Ectodermal cell (in vitro differentiated cells): ENCODE data around the gene MEPCE.
"Not testable (repeated sequence)": the region's sequence is repeated elsewhere in the genome, so short reads cannot be mapped to it uniquely, and the experiment has no call there.

Experiments
- H3K27ac ChIP-seq: 2 replicates; pipeline ENCODE4 v1.7.0; 2013; ENCODE audit warnings: mild to moderate bottlenecking, low read depth, low read length; ENCODE audit not compliant: insufficient read depth, poor library complexity, severe bottlenecking
- H3K27me3 ChIP-seq: 2 replicates; pipeline ENCODE4 v1.7.0; 2013; ENCODE audit warnings: mild to moderate bottlenecking, low read length; ENCODE audit not compliant: insufficient read depth, control insufficient read depth, poor library complexity, severe bottlenecking
- H3K36me3 ChIP-seq: one replicate; pipeline ENCODE4 v1.7.0; 2013; ENCODE audit warnings: low read length; ENCODE audit not compliant: control insufficient read depth, insufficient read depth
- H3K4me1 ChIP-seq: one replicate; pipeline ENCODE4 v1.7.0; 2013; ENCODE audit warnings: low read length; ENCODE audit not compliant: control insufficient read depth, insufficient read depth
- H3K4me3 ChIP-seq: 2 replicates; pipeline ENCODE4 v1.7.0; 2013; ENCODE audit warnings: low read depth, low read length, control low read depth; ENCODE audit not compliant: insufficient read depth
- H3K9me3 ChIP-seq: 2 replicates; pipeline ENCODE4 v1.7.0; 2013; ENCODE audit warnings: mild to moderate bottlenecking, low read length, moderate library complexity; ENCODE audit not compliant: control insufficient read depth
- WGBS, 2 experiments: methylation state at CpG; one replicate each; pipeline ENCODE4 v1.1.7; 2013; ENCODE audit warnings: missing lambda C conversion rate in 2 of 2; 5-methylcytosine and 5-hydroxymethylcytosine counted together

Gene MEPCE

DNA sequence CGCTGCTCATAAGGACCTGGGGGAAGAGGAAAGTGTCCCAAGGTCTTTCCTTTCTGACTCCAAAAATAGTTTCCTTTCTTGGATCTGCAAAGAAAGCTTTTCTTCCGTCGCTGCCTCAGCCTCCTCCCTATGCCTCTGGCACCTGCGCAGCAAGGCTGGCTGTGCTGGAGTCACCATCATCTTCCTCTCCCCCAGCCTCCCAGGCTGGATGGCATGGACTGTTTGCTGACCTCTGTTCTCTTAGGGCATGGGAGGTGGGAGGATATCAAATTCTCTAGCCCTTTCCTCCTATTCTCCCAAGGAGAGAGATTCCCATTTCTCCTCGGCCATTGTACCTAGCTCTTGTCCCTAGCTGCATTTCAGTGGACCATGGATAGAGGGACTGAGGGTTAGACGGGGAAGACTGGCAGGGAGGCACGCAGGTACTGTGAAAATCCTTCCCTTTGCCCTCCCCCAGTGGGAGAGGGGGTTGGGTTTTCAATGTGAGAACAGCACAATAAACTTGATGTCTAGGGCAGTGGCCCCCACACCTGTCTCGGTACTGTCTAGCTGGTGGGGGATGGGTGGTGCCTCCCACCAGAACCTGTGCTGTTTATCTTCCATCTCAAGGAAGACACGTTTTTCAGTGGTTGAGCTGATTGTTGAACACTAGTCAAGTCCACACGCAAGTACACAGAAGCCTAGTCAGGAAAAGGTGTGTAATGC is 4.1 kb downstream of the MEPCE start:
- H3K27me3 ChIP-seq = no peaks in the 10 kb centered on the region
- peaks cover 21% of the 10 kb centered on the region for H3K36me3 ChIP-seq
- H3K4me1 ChIP-seq = peaks cover 21% of the 10 kb centered on the region
- WGBS, 2 experiments = 91 to 93% methylated on average over 10 of the region's 10 CpGs
- H3K27ac ChIP-seq = no peak overlapping the region
- H3K4me3 ChIP-seq = no peak overlapping the region
- H3K9me3 ChIP-seq = no peaks in the 10 kb centered on the region

GRCh38 chr7:100434297-100435144 is 4.9 kb downstream of the MEPCE start:
- peaks cover 21% of the 10 kb centered on the region for H3K36me3 ChIP-seq
- WGBS, 2 experiments = 87 to 90% methylated on average over 22 of the region's 22 CpGs
- peak overlapping the region; percentile 79 for H3K4me3 ChIP-seq
- no peak overlapping the region for H3K27ac ChIP-seq
- no peaks in the 10 kb centered on the region for H3K27me3 ChIP-seq
- no peaks in the 10 kb centered on the region for H3K9me3 ChIP-seq
- H3K4me1 ChIP-seq = peaks cover 21% of the 10 kb centered on the region

- Histone ChIP-seq H3K9me3 (no peaks in the 10 kb centered on the region), H3K4me3 (peak overlapping the region; percentile 79), H3K36me3 (peaks cover 21% of the 10 kb centered on the region), H3K27me3 (no peaks in the 10 kb centered on the region), H3K4me1 (peaks cover 19% of the 10 kb centered on the region), H3K27ac (peak overlapping the region; percentile 80)
- 2 to 3% methylated on average over 81 of the region's 81 CpGs for WGBS, 2 experiments
Observed at GRCh38 chr7:100435401-100436304, 6.0 kb downstream of the MEPCE start.

DNA sequence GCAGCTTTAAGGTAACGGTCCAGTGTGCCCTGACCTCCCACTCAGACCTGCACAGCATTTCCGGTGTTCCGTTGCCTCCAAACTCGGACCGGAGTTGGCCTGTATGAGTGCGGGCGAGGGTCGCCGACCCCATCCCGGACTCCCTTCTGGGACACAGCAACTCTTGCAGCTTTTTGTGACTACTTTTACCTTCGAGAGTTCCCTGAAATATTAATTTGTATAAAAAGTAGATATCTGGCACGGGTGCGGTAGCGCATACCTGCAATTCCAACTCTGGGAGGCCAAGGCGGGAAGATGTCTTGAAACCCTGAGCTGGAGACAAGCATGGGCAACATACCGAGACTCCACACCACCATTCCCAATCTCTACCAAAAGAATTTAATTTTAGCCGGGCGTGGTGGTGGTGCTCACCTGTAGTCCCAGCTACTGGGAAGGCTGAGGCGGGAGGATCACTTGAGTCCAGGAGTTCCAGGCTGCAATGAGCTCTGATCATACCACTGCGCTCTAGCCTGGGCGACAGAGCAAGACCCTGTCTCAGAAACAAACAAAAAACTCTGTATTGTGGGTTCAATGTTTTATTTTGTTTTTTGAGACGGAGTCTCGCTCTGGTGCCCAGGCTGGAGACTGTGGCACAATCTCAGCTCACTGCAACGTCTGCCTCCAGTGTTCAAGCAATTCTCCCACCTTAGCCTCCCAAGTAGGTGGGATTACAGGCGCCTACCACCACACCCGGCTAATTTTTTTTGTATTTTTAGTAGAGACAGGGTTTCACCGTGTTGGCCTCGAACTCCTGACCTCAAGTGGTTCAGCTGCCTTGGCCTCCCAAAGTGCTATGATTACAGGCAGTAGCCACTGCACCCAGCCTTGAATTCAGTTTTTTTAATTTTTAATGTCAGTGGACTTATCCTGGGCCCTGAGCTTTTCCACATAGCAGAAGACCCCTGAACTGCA is 7.8 kb downstream of the MEPCE start:
- H3K4me1 ChIP-seq = peaks cover 2% of the 10 kb centered on the region
- 96 to 97% methylated on average over 28 of the region's 28 CpGs for WGBS, 2 experiments
- no peaks in the 10 kb centered on the region for H3K27me3 ChIP-seq
- no peaks in the 10 kb centered on the region for H3K9me3 ChIP-seq
- no peak overlapping the region for H3K4me3 ChIP-seq
- peaks cover 18% of the 10 kb centered on the region for H3K36me3 ChIP-seq
- H3K27ac ChIP-seq = no peak overlapping the region

DNA sequence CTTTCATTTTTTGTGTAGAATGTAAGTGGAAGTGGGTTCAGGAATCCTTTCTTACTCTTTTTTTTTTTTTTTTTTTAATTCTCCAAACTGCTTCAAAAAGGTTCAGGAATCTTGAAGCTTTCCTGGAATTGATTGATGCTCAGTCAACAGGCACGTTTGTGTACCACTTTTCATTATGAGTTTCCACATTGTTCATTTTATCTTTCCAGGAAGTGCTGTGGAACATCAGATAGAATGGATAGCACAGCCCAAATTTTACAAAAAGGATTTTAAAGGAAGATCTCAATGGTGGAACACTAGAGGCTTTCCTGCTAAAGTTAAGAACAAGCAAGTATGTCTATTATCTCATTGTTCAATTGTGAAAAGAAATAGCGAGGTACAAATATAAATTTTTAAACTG is 8.5 kb downstream of the MEPCE start:
- Histone ChIP-seq H3K9me3 (no peaks in the 10 kb centered on the region), H3K27me3 (no peaks in the 10 kb centered on the region), H3K36me3 (peaks cover 11% of the 10 kb centered on the region), H3K4me1 (no peaks in the 10 kb centered on the region), H3K27ac (no peak overlapping the region), H3K4me3 (no peak overlapping the region)
- WGBS, 2 experiments = 92 to 94% methylated on average over 1 to 2 of the region's 2 CpGs

DNA sequence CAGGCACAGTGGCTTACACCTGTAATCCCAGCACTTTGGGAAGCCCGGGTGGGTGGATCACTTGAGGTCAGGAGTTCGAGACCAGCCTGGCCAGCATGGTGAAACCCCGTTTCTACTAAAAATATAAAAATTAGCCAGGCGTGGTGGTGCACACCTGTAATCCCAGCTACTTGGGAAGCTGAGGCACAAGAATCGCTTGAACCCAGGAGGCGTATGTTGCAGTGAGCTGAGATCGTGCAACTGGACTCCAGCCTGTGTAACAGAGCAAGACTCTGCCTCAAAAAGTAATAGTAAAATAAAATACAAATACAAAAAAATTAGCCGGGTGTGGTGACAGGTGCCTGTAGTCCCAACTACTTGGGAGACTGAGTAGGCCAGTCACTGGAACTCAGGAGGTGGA is 9.1 kb downstream of the MEPCE start:
- H3K27me3 ChIP-seq, H3K4me1 ChIP-seq, H3K36me3 ChIP-seq, H3K9me3 ChIP-seq, H3K4me3 ChIP-seq, H3K27ac ChIP-seq: not testable (repeated sequence)
- WGBS, 2 experiments = 91 to 96% methylated on average over 8 of the region's 8 CpGs

DNA sequence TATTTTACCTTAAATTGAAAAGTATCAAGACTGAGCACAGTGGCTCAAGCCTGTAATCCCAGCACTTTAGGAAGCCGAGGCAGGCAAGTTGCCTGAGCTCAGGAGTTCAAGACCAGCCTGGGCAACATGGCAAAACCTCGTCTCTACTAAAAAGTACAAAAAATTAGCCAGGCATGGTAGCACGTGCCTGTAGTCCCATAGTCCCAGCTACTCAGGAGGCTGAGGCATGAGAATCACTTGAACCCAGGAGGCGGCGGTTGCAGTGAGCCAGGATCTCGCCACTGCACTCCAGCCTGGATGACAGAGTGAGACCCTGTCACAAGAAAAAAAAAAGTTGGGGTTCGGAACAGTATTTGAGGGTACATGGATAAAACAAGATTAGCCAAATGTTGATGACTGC is 9.6 kb downstream of the MEPCE start:
- H3K36me3 ChIP-seq, H3K4me1 ChIP-seq, H3K4me3 ChIP-seq, H3K9me3 ChIP-seq, H3K27me3 ChIP-seq, H3K27ac ChIP-seq: not testable (repeated sequence)
- whole genome bisulfite sequencing, 2 experiments = 91 to 95% methylated on average over 7 of the region's 7 CpGs

DNA sequence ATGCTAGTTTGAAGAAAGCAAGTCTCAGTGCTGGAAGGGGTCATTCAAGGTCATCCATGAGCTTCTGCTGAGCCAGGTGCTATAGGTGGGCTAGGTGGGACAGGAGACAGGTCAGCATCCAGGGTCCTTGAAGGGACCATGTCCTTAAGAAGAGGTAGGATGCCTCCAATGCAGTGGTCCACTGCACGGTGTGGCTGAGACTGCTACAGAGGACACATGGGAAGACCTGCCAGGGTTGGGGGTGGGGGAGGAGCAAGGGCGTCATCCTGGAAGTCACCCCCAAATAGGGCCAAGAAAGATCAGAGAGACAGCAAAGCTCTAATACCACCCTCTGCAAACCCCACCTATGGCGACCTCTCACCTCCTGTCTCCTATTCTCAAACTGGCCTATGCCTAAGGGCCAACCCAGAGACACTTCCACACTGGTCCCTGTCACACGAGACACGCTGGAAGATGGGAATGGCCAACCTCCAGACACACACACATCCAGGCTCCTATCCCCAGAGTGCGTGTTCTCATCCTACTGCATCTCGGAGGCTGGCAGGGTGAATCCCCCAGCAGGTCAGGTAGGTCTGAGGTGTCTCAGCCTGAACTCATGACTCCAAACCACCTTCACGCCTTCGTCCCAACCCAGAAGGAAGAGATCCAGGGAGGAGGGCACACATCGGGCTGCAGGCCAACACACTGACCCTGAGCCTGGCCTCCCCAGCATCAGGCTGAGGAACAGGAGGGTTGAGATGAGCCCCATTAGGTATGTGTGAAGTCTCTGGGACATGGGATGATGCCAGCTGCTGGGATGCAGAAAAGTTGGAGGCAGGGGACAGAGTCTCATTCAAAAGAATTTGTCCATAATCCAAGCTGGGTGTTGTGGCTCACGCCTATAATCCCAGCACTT is 12.3 kb downstream of the MEPCE start:
- Histone ChIP-seq H3K9me3 (no peaks in the 10 kb centered on the region), H3K27ac (no peak overlapping the region), H3K36me3 (no peaks in the 10 kb centered on the region), H3K4me1 (peaks cover 3% of the 10 kb centered on the region), H3K4me3 (no peak overlapping the region), H3K27me3 (no peaks in the 10 kb centered on the region)
- 90 to 94% methylated on average over 11 of the region's 11 CpGs for WGBS, 2 experiments
